CD4-positive, alpha-beta T cell treated with Interferon alpha-2 for 1 hour (primary cell): ENCODE results near the gene CHI3L2.

ENCODE experiments used
- DNase-seq, 2 donors: peaks; one replicate each; pipeline ENCODE4 v3.0.0-alpha.2; 2020 to 2022

CHI3L2 gene

GRCh38 chr1:111221633-111222291 lies 5.8 kb upstream of the CHI3L2 start:
- DNase-seq = peak; percentile 39 to 73

GRCh38 chr1:111222308-111223125 lies 5.0 kb upstream of the CHI3L2 start:
- peak; percentile 70 to 81 for DNase-seq

- DNase-seq = no peak
Measured at GRCh38 chr1:111223126-111223685, 4.3 kb upstream of the CHI3L2 start.

GRCh38 chr1:111225091-111225490 lies 2.4 kb upstream of the CHI3L2 start:
- DNase-seq = no peak

GRCh38 chr1:111225717-111226400 lies 1.7 kb upstream of the CHI3L2 start:
- peak in 1 of 2 donors; percentile 52 for DNase-seq

- DNase-seq = no peak
Measured at GRCh38 chr1:111227851-111228747, 586 bp downstream of the CHI3L2 start.

- DNase-seq = no peak
Measured at GRCh38 chr1:111228748-111229126, 1.2 kb downstream of the CHI3L2 start.

- no peak for DNase-seq
Measured at GRCh38 chr1:111232134-111232533, 4.6 kb downstream of the CHI3L2 start.

GRCh38 chr1:111234258-111234657 lies 6.7 kb downstream of the CHI3L2 start:
- DNase-seq = no peak

GRCh38 chr1:111234866-111235265 lies 7.4 kb downstream of the CHI3L2 start:
- no peak for DNase-seq

GRCh38 chr1:111236379-111236778 lies 8.9 kb downstream of the CHI3L2 start:
- no peak for DNase-seq

GRCh38 chr1:111236806-111237205 lies 9.3 kb downstream of the CHI3L2 start:
- no peak for DNase-seq

- DNase-seq = no peak
Measured at GRCh38 chr1:111238056-111238795, 10.7 kb downstream of the CHI3L2 start.

- no peak for DNase-seq
Measured at GRCh38 chr1:111241797-111242196, 14.3 kb downstream of the CHI3L2 start.

GRCh38 chr1:111242805-111243523 lies 15.5 kb downstream of the CHI3L2 start:
- no peak for DNase-seq

- no peak for DNase-seq
Measured at GRCh38 chr1:111247125-111247838, 19.8 kb downstream of the CHI3L2 start.

- DNase-seq = no peak
Measured at GRCh38 chr1:111249960-111250359, 22.4 kb downstream of the CHI3L2 start.

GRCh38 chr1:111251570-111251969 lies 24.1 kb downstream of the CHI3L2 start:
- DNase-seq = peak in 1 of 2 donors; percentile 8

- DNase-seq = no peak
Measured at GRCh38 chr1:111252786-111253185, 25.3 kb downstream of the CHI3L2 start.

GRCh38 chr1:111253876-111254275 lies 26.4 kb downstream of the CHI3L2 start:
- DNase-seq = no peak
